B cell (primary cell): ENCODE data around the gene CORO1C.

Experiments
- CTCF ChIP-seq: fragments of 200-600 bp; IDR thresholded peaks from one replicate; pipeline ENCODE4 v1.8.0; 2022; ENCODE audit warnings: antibody characterized with exemption, mild to moderate bottlenecking
- EZH2 ChIP-seq: IDR thresholded peaks from 2 replicates; pipeline ENCODE4 v1.6.1; 2012; ENCODE audit warnings: borderline replicate concordance, low read depth, mild to moderate bottlenecking, moderate library complexity, low read length; ENCODE audit not compliant: insufficient read depth, poor library complexity, severe bottlenecking

- no peak for TF ChIP-seq CTCF
- TF ChIP-seq EZH2: no peak
Observed at GRCh38 chr12:108750526-108750925, 19.2 kb upstream of the CORO1C start.
